ENCODE data around the gene ZNF189. TPM values are rescaled to one million over a fixed set of nuclear protein-coding genes. Genes with fewer than 3 reads are reported as not detected.
"Not testable (repeated sequence)": the region's sequence is repeated elsewhere in the genome, so short reads cannot be mapped to it uniquely, and the experiment has no call there.

The ZNF189 gene
- total RNA-seq, 1 experiment from 2014 or later, result 15.1 TPM

DNA sequence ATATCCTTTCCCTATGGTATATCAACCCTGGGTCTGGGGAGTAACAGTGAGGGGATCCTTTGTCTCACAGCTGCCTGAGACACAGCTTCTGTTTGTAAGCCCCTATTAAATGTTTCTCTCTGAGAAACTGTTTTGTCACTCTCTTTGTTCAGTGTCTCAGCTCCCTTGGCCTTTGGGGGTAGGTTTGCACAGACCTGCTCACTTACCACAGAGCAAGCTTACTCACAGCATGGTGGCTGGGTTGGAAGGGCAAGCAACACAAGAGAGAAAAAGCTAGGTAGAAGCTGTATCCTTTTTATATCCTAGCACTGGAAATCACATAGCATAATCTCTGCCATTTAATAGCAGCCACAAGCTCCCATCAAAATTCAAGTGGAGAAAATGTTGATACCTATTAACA is 18.4 kb upstream of the ZNF189 start:
- DNase-seq (ENCODE audit: low read depth), result no peak

DNA sequence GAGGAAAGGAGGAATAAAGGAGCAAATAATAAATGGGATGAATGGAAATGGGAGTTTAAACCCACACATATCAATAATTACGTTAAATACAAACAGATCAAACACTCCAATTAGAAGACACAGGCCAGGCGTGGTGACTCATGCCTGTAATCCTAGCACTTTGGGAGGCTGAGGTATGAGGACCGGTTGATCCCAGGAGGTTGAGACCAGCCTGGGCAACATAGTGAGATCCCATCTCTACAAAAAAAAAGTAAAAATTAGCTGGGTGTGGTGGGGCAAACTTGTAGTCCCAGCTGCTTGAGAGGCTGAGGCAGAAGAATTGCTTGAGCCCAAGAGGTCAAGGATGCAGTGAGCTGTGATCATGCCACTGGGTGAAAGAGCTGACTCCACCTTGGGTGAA is 17.5 kb upstream of the ZNF189 start:
- DNase-seq (ENCODE audit: low read depth), result no peak

DNA sequence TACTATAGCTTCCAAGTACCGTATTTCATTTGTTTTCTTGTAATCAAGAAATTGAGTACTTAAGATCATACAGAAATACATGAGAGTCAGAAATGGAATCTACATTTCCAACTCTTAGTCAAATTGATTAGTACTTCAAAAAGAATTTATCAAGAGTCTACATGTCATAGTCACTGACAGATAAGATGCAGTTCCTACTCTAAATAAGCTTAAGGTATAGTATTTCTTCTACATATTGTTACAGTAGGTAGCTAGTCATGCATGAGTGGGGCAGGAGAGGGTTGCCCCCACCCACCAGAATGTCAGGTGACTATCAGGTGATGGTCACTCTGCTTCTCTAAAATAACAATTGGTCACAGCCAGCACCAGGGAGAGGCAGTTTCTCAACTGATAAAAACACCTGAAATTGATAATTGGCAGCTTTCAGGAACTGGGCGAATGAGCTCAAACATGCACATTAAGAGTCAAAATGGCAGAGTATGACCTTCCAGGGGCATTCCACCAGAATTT is 16.8 kb upstream of the ZNF189 start:
- DNase-seq (ENCODE audit: low read depth), result no peak

DNA sequence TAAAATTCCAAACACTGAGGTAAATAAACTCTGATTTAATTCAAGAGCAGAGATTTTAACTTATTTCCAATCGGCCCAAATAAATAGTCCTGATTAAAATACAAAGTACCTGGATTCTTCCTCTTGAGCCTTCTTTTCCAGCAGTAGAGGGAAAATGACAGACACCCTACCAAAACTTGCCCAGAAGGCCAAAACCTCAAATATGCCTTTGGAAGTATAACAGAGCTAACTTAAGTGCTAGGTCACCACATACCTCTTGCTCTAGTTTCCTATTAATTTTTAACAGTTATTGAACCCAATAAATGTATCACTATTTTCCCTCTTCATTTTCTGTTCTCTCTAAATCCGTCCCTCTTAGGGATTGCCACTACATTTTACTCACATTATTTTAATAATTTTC is 15.3 kb upstream of the ZNF189 start:
- no peak for DNase-seq (ENCODE audit: low read depth)

DNA sequence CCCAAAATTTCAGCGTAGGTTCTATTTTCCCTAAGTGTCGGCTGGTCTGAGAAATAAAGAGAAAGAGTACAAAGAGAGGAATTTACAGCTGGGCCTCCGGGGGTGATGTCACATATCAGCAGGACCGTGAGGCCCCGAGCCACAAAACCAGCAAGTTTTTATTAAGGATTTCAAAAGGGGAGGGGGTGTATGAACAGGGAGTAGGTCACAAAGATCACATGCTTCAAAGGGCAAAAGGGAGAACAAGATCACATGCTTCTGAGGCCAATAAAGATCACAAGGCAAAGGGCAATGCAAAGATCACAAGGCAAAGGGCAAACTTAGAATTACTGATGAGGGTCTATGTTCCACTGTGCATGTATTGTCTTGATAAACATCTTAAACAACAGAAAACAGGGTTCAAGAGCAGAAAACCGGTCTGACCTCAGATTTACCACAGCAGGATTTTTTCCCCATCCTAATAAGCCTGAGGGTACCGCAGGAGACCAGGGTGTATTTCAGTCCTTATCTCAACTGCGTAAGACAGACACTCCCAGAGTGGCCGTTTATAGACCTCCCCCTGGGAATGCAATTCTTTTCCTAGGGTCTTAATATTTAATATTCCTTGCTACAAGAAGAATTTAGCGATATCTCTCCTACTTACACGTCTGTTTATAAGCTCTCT is 13.6 kb upstream of the ZNF189 start, which contains the start of gene BAAT:
Gene BAAT, minus strand, starts transcription at position 134 of the 664 bp plus-strand sequence. CDS start 13,602 bp downstream, outside the sequence.
- DNase-seq (ENCODE audit: low read depth), result not testable (repeated sequence)

DNA sequence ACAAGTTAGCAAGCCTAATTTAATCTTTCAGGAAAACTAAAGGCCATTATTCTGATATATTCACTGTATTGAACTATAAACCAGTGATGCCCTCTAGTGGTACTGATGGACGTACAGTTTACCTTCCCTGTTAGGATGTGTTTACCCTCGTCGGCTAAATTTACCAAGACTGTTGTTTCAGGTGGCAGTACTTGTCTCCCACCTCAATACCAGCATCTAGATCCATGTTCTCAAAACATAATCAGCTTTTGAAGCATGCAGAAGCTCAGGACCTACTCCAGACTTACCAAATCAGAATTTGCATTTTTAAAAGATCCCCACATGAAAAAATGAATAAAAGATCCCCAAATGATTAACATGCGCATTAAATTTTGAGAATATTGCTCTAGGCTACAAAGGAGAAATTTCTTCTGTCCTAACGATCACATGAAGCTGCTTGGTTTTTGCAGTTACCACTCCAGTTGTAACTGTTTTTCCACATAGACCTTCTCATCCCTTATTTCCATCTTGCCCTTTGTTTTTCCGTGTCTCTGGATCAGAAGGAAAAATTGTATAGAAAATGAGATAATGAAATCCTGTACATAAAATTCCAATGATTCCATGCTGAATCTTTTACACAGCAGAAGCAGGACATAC is 10.7 kb upstream of the ZNF189 start:
- DNase-seq (ENCODE audit: low read depth), result peak; percentile 47

DNA sequence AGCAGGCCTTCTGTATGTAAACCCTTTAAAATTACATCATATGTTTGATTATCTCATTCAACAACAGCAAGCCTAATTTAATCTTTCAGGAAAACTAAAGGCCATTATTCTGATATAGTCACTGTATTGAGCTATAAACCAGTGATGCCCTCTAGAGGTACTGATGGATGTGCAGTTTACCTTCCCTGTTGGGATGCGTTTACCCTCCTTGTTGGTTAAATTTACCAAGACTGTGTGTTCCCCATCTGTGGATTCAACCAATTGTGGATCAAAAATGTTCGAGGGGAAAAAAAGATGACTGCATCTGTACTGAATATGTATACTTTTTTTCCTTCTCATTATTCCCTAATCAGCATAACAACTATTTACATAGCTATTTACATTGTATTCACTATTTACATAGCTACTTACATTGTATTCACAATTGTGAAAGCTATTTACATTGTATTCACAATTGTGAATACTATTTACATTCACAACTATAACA is 10.1 kb upstream of the ZNF189 start:
- peak; percentile 11 for DNase-seq (ENCODE audit: low read depth)

DNA sequence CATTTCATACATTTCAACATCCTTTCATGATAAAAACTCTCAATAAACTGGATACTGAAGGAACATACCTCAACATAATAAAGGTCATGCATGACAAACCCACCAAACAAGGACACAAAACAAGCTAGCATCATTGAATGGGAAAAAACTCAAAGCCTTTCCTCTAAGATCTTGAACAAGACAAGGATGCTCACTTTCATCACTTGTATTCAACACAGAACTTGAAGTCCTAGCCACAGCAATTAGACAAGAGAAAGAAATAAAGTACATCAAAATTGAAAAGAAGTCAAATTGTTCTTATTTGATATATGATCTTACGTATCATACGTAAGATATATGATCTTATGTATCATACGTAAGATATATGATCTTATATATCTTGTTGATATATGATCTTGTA is 5.5 kb upstream of the ZNF189 start:
- DNase-seq (ENCODE audit: low read depth), result no peak

DNA sequence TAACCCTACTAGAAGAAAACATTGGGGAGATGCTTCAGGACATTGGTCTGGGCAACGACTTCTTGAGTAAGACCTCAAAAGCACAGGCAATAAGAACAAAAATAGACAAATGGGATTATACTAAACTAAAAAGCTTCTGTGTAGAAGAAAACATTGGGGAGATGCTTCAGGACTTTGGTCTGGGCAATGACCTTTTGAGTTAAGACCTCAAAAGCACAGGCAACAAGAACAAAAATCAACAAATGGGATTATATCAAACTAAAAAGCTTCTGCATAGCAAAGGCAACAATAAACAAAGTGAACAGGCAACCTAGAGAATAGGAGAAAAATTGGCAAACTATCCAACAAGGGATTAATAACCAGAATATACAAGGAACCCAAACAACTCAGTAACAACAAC is 4.0 kb upstream of the ZNF189 start:
- no peak for DNase-seq (ENCODE audit: low read depth)

DNA sequence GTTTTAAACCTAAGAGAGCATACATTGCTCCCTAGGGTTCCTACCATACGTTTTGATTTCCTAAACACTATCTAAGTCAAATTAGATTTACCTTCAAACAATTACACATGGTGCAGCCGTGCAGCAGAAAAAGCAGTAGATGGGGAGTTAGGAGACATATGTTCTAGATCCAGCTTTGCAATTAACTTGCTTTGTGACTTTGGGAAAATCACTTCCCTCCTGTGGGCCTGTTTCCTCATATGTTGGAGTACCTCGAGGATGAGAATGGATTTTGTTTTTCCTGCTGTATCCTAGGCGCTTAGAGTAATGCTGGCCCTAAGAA is 944 bp upstream of the ZNF189 start:
- DNase-seq (ENCODE audit: low read depth), result no peak

DNA sequence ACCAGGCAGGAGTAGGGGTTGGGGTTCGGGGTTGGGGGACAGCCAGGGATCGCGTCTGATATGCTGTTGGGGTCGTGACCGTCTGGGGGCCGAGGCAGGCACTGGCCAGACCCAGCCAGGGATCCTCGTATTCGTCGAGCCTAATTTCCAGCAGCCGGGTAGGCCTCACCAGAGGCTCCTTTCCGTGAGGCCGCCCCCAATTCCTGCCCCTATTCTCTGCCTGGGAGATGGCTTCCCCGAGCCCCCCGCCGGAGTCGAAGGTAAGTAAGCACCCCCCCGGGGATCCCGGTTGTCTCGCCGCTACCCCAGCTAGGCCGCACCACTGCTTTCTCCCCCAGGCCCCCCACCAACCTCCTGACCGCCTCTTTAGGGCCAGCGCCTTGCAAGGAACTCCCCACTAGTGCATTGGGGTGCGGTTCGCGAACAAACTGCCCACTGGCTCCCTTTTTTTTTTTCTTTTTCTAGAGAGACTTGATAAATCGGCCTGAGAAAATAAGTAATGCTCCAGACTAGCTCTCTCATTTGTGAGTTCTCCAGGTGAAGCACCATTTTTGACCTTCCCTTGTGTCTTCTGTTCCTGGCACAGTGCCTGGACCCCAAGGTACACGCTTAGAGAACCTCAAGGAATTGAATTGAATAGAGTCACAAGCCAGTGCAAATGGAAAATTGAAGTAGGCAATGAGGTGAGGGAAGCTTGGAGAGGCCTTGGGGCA is 435 bp downstream of the ZNF189 start:
- DNase-seq (ENCODE audit: low read depth), result peak; percentile 37

DNA sequence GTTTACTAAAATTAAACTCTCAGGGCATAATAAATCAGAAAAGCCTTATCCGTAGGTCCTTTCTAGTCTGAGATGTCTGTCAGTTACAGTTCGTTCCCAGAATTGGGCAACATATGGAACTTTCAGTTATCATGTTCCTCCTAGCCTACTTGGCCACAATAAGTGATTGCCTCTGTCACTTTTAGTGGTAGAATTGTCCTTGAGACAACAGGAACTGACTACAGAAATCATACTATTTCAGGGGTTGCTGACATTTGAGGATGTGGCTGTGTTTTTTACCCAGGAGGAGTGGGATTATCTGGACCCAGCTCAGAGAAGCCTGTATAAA is 956 bp downstream of the ZNF189 start:
- peak; percentile 4 for DNase-seq (ENCODE audit: low read depth)

DNA sequence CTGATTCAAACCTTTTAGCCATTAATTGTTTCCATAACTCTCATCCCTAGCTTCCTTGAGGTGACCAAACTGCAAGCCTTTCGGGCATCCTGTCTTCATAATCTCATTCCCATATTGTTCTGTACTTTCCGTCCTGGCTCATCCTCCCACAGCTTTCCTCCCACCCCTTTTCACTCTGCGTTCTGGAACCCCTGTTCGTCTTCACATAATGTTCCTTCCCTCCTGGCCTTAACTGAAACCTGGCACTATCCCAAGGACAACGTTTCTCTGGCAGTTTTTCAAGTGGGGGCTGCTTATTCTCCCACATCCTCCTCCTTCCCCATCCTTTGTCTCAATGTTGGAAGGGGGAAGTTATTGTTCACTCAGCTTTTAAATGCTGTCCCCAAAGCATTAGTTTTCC is 1.5 kb downstream of the ZNF189 start:
- DNase-seq (ENCODE audit: low read depth), result no peak

DNA sequence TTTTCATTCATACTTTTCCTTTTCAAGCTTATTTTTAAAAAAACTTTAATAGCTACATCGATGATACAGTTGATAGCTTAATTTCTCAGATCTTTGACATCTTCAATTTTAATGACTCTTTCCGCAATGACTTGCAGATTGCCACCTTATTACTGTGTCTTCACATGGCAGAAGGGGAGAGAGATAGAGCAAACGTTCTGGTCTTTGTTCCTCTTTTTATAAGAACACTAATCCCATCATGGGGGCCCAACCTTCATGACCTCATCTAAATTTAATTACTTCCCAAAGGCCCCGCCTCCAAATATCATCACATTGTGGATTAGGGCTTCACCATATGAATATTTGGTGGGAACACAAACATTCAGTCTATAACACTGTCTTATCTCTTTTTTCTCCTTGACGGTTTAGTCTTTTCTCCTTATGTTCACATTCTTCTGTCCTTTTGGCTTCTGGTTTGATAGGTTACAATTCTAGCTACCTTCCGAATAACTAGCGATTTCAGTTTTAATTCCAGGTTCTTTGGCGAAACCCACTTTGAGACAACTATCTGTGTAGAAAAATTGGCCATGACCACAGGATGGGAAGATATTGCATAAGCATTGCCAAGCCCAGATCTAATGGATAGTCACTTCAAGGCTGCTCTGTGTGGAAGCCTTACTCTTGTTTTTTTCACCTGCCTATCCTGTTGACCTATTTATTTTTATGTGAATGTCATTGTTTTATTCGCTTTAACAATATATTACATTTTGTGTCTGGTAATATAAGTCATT is 5.0 kb downstream of the ZNF189 start:
- DNase-seq (ENCODE audit: low read depth), result no peak

DNA sequence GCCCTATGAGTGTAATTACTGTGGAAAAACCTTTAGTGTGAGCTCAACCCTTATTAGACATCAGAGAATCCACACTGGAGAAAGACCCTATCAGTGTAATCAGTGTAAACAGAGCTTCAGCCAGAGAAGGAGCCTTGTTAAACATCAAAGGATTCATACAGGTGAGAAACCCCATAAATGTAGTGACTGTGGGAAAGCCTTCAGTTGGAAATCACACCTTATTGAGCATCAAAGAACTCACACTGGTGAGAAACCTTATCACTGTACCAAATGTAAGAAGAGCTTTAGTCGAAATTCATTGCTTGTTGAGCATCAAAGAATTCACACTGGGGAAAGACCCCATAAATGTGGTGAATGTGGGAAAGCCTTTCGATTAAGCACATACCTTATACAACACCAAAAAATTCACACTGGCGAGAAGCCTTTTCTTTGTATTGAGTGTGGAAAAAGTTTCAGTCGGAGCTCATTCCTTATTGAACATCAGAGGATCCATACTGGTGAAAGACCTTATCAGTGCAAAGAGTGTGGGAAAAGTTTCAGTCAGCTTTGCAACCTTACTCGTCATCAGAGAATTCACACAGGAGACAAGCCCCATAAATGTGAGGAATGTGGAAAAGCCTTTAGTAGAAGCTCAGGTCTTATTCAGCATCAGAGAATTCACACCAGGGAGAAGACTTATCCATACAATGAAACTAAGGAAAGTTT is 9.9 kb downstream of the ZNF189 start:
- no peak for DNase-seq (ENCODE audit: low read depth)

DNA sequence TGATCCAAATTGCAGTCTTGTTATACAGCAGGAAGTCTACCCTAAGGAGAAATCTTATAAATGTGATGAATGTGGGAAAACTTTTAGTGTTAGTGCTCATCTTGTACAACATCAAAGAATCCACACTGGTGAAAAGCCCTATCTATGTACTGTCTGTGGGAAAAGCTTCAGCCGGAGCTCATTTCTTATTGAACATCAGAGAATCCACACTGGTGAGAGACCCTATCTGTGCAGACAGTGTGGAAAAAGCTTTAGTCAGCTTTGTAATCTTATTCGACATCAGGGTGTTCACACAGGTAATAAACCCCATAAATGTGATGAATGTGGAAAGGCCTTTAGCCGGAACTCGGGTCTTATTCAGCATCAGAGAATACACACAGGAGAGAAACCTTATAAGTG is 10.4 kb downstream of the ZNF189 start:
- DNase-seq (ENCODE audit: low read depth), result peak; percentile 7

DNA sequence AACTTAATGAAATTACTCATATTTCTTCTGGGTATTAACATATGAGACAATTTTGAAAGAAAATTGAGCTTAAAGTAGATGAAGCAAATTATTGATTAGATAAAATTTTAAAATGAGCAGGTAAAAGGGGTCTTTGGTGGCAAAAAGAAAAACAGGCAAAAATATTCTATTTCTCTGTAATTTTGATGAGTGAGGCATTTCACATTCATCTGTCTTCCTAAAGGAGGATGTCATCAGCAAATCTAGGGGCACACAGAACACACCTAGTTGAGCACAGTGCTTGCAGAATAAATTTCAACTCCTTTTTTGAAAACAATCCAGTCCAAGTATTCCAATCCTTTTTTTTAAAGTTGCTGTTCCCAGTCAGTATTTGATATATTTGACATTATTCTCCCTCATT is 16.2 kb downstream of the ZNF189 start:
- DNase-seq (ENCODE audit: low read depth), result no peak

DNA sequence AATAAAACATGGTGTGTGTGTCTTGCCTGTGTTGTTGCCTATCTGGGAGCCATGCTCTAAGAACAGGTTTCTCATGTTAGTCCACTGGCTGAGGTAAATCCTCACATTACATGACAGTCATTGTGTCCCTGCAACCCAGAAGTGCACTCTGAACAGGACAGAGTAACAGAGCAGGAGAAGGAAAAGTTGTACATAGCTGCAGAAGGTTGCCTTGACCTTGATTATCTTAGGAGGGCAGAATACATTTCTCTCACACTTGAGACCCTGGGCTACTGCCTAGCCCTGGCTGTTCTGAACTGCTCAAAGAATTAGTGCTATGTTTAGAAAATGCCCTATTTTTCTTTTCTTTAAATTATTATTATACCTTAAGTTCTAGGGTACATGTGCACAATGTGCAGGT is 16.9 kb downstream of the ZNF189 start:
- DNase-seq (ENCODE audit: low read depth), result no peak

DNA sequence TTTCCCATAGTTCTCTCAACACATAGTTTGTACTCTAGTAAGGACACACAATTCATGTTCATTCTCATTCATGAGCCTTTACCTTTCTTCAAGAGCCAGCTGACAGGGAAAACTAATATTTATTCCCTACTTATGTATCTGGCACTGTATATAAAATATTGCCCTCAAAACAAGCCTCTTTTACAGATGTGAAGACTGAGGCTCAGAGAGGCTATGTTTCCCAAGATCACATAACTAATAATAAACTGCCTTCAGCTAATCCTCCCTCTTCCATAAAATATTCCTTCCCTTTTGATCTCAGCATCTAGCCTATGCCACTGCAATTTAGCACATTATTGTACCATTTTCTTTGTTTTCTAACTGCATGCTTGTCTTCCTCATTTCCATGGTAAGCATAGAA is 18.7 kb downstream of the ZNF189 start:
- no peak for DNase-seq (ENCODE audit: low read depth)

DNA sequence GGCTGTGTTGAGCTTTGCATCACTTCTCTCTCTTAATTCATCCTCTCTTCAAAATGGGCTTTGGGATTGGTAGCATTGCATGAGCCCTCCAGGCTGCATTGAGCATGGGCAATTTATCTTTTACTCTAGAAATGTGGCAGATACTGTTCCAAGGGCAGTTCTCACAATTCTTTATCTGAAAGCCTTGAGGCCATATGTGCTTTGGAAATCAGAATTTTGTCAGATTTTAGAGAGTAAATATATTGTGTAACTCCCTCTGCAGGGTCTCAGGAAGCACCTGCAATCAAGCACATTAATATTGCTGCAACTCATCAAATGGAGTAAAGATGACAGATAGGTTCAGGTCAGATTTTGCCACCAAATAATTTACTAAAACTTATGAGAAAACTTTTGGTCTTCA is 19.3 kb downstream of the ZNF189 start:
- DNase-seq (ENCODE audit: low read depth), result no peak
